GM21619 (cell line): Measurements from ENCODE around the gene MTTP.
"Not testable (repeated sequence)": the region's sequence is repeated elsewhere in the genome, so short reads cannot be mapped to it uniquely, and the experiment has no call there.

Source experiments
- ATAC-seq: cut with Tn5 transposase; IDR thresholded peaks from one replicate; pipeline ENCODE4 v1.9.1; 2021; ENCODE audit not compliant: unreplicated experiment

Gene MTTP

GRCh38 chr4:99574530-99575324 lies at the start of gene MTTP:
Gene MTTP (plus strand): TSS chr4:99574824. CDS start chr4:99574910, 86 bp downstream.
- ATAC-seq, result peak; percentile 82

- ATAC-seq, result no peak
Observed at GRCh38 chr4:99529228-99529627, 45.4 kb upstream of the MTTP start.

- no peak for ATAC-seq
Observed at GRCh38 chr4:99529956-99530355, 44.7 kb upstream of the MTTP start.

- not testable (repeated sequence) for ATAC-seq
Observed at GRCh38 chr4:99534699-99535098, 39.9 kb upstream of the MTTP start.

GRCh38 chr4:99536271-99536670 lies 38.4 kb upstream of the MTTP start:
- ATAC-seq, result no peak

- no peak for ATAC-seq
Observed at GRCh38 chr4:99536848-99537247, 37.8 kb upstream of the MTTP start.

- ATAC-seq, result no peak
Observed at GRCh38 chr4:99537674-99538073, 37.0 kb upstream of the MTTP start.

GRCh38 chr4:99540277-99540939 lies 34.2 kb upstream of the MTTP start:
- ATAC-seq, result no peak

GRCh38 chr4:99552872-99553271 lies 21.8 kb upstream of the MTTP start:
- ATAC-seq, result no peak

- peak; percentile 93 for ATAC-seq
Observed at GRCh38 chr4:99563310-99564186, 11.1 kb upstream of the MTTP start, which contains the start of gene TRMT10A. Gene TRMT10A (minus strand): TSS chr4:99564039. CDS start chr4:99559338, 4,701 bp downstream.

GRCh38 chr4:99564921-99565320 lies 9.7 kb upstream of the MTTP start:
- no peak for ATAC-seq

GRCh38 chr4:99571883-99572282 lies 2.7 kb upstream of the MTTP start:
- no peak for ATAC-seq

GRCh38 chr4:99572527-99573240 lies 1.9 kb upstream of the MTTP start:
- ATAC-seq, result no peak

- no peak for ATAC-seq
Observed at GRCh38 chr4:99573735-99574368, 772 bp upstream of the MTTP start.

GRCh38 chr4:99578714-99579113 lies 4.1 kb downstream of the MTTP start:
- no peak for ATAC-seq

GRCh38 chr4:99585516-99585915 lies 10.9 kb downstream of the MTTP start:
- ATAC-seq, result no peak

- ATAC-seq, result no peak
Observed at GRCh38 chr4:99586322-99586721, 11.7 kb downstream of the MTTP start.

- ATAC-seq, result no peak
Observed at GRCh38 chr4:99586797-99587196, 12.2 kb downstream of the MTTP start.

- no peak for ATAC-seq
Observed at GRCh38 chr4:99587309-99587708, 12.7 kb downstream of the MTTP start.

- ATAC-seq, result no peak
Observed at GRCh38 chr4:99587803-99588202, 13.2 kb downstream of the MTTP start.
